Large intestine (tissue), 3 donors: Measurements from ENCODE around the gene LHX1. TPM values are rescaled to one million over a fixed set of nuclear protein-coding genes. Genes with fewer than 3 reads are reported as not detected.

Source experiments
- DNase-seq, 2 donors: peaks; one replicate each; pipeline versions ENCODE4 v3.0.0 to v3.0.0-alpha.2; 2013
- H3K27ac ChIP-seq: one replicate; pipeline ENCODE4 v1.5.1; 2013; ENCODE audit warnings: low read length
- H3K27me3 ChIP-seq: 2 replicates; pipeline ENCODE4 v1.6.1; 2013; ENCODE audit warnings: low read length; ENCODE audit not compliant: control insufficient read depth, insufficient read depth
- H3K36me3 ChIP-seq: 2 replicates; pipeline ENCODE4 v1.6.1; 2013; ENCODE audit warnings: low read length; ENCODE audit not compliant: control insufficient read depth, insufficient read depth
- H3K4me1 ChIP-seq: one replicate; pipeline ENCODE4 v1.6.1; 2013; ENCODE audit warnings: low read length; ENCODE audit not compliant: control insufficient read depth, insufficient read depth
- H3K4me3 ChIP-seq: one replicate; pipeline ENCODE4 v1.5.1; 2013; ENCODE audit warnings: low read length
- H3K9me3 ChIP-seq: one replicate; pipeline ENCODE4 v1.6.1; 2013; ENCODE audit warnings: mild to moderate bottlenecking, low read depth, low read length, moderate library complexity; ENCODE audit not compliant: control insufficient read depth
- WGBS: methylation state at CpG from one replicate; pipeline ENCODE4 v1.1.5; 2013; ENCODE audit warnings: low lambda C conversion rate; ENCODE audit not compliant: insufficient coverage; 5-methylcytosine and 5-hydroxymethylcytosine counted together
- polyA plus RNA-seq: library from polyadenylated mRNA; unstranded; fragments of 120-200 nt; gene quantifications from one replicate; pipeline ENCODE4 v1.2.1, GENCODE V29; 2013

Gene LHX1
- polyA plus RNA-seq, 1 donor = not detected

DNA sequence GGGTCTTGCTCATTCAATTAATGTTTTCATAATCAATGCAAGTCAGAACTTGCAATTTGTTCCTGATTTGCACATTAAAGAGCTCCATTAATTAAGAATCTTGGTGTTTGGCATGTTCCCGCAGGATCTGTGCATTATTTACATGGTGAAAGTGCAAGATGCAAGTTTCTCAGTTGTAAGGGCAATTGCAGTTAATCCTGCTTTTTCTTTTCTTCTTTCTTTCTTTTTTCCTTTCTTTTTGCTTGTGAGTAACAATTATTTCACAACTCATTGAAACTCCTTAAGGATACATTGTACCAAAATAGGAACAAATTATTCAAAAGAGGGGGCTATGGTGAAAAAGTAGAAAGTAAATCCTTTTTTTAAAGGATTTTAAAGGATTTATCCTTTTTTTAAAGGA, 35.6 kb downstream of the LHX1 start:
- H3K27me3 ChIP-seq = no peaks in the 10 kb centered on the region
- DNase-seq = no peak
- no peak overlapping the region for H3K4me3 ChIP-seq
- H3K9me3 ChIP-seq = no peaks in the 10 kb centered on the region
- H3K4me1 ChIP-seq = no peaks in the 10 kb centered on the region
- H3K27ac ChIP-seq = no peak overlapping the region
- peaks cover 3% of the 10 kb centered on the region for H3K36me3 ChIP-seq
- WGBS = 80% methylated on average over 1 of the region's 1 CpG

GRCh38 chr17:36975922-36976515, 38.7 kb downstream of the LHX1 start:
- Histone ChIP-seq H3K27ac (no peak overlapping the region), H3K9me3 (no peaks in the 10 kb centered on the region), H3K4me1 (no peaks in the 10 kb centered on the region), H3K27me3 (no peaks in the 10 kb centered on the region), H3K36me3 (no peaks in the 10 kb centered on the region), H3K4me3 (no peak overlapping the region)
- DNase-seq = no peak
- WGBS = no CpG with 5 or more reads among the region's 1 CpG

DNA sequence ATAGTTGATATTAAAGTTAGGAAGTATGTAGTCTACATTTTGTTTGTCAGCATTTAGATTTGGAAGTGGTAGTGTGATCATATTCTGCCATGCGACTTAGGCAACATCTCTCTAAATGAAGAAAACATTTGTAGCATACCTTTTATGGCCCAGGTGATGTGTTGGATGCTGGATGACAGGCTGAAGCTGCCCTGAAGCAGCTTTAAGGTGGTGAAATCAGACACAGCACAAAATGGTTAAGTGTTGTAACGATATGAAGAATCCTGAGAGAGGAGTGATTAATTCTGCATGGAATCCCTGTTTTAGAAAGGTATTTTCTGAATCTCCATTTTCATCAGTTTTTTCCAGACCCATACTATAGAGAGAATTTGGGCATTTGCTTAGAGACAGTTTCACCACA, 39.8 kb downstream of the LHX1 start:
- H3K36me3 ChIP-seq = no peaks in the 10 kb centered on the region
- H3K27me3 ChIP-seq = no peaks in the 10 kb centered on the region
- DNase-seq = no peak
- no peak overlapping the region for H3K27ac ChIP-seq
- H3K4me1 ChIP-seq = no peaks in the 10 kb centered on the region
- whole genome bisulfite sequencing = no CpG with 5 or more reads among the region's 2 CpGs
- H3K9me3 ChIP-seq = no peaks in the 10 kb centered on the region
- H3K4me3 ChIP-seq = no peak overlapping the region

DNA sequence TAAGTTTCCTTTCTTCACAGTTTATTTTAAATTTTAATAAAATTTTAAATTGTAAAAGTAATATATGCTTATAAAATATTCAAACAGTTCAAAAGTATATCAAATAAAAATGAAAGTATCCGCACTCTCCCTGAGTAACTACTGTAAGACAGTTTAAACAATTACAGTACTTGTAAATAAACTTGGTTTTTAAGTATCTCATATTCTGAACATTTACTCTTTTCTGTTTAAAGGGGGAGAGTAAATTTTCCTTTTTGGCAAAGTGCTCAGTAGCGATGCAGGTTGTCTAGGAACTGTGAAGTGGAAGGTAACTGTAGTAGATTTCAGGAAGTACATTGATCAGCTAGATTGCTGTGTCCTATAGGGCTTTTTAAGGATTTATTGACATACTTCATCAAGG, 40.3 kb downstream of the LHX1 start:
- H3K4me3 ChIP-seq = no peak overlapping the region
- no peak overlapping the region for H3K27ac ChIP-seq
- no peaks in the 10 kb centered on the region for H3K9me3 ChIP-seq
- no peaks in the 10 kb centered on the region for H3K4me1 ChIP-seq
- no peak for DNase-seq
- no peaks in the 10 kb centered on the region for H3K27me3 ChIP-seq
- H3K36me3 ChIP-seq = peaks cover 2% of the 10 kb centered on the region
- WGBS = 100% methylated on average over 1 of the region's 2 CpGs

- DNase-seq = no peak
- Histone ChIP-seq H3K36me3 (peaks cover 2% of the 10 kb centered on the region), H3K27me3 (no peaks in the 10 kb centered on the region), H3K9me3 (no peaks in the 10 kb centered on the region), H3K27ac (no peak overlapping the region), H3K4me3 (no peak overlapping the region), H3K4me1 (no peaks in the 10 kb centered on the region)
- WGBS = 77% methylated on average over 7 of the region's 11 CpGs
Observed at GRCh38 chr17:36978810-36979564, 41.7 kb downstream of the LHX1 start.

- H3K9me3 ChIP-seq = no peaks in the 10 kb centered on the region
- H3K4me1 ChIP-seq = no peaks in the 10 kb centered on the region
- H3K36me3 ChIP-seq = peaks cover 2% of the 10 kb centered on the region
- DNase-seq = no peak
- 87% methylated on average over 4 of the region's 4 CpGs for WGBS
- no peaks in the 10 kb centered on the region for H3K27me3 ChIP-seq
- H3K27ac ChIP-seq = no peak overlapping the region
- H3K4me3 ChIP-seq = no peak overlapping the region
Observed at GRCh38 chr17:36979565-36979941, 42.3 kb downstream of the LHX1 start.

DNA sequence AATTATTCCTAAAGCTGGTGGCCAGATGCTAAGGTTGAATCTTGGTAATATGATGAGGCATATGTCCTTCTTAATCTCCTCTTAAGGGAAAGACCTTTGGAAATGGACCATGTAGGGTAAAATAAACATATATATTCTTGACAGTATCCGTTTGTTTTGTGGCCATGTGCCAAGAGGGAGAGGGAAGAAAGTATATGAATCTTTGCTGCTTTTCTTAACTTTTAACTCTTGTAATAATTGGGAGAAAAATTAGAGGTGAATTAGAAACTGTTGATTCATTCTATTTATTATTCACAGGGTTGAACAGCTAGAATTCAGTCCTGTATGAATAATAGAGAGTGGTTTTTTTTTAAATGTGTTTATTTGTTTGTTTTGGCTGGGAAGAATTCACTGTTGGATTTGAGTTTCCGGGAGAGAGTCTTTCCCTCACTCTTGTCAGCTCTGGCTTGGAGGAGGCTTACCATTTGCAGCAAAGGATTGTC, 43.0 kb downstream of the LHX1 start:
- H3K4me3 ChIP-seq = no peak overlapping the region
- WGBS = no CpG with 5 or more reads among the region's 2 CpGs
- H3K27ac ChIP-seq = no peak overlapping the region
- H3K4me1 ChIP-seq = no peaks in the 10 kb centered on the region
- DNase-seq = no peak
- peaks cover 2% of the 10 kb centered on the region for H3K36me3 ChIP-seq
- H3K27me3 ChIP-seq = no peaks in the 10 kb centered on the region
- no peaks in the 10 kb centered on the region for H3K9me3 ChIP-seq

GRCh38 chr17:36983618-36984017, 46.3 kb downstream of the LHX1 start:
- Histone ChIP-seq H3K27me3 (no peaks in the 10 kb centered on the region), H3K9me3 (no peaks in the 10 kb centered on the region), H3K36me3 (peaks cover 13% of the 10 kb centered on the region), H3K4me1 (no peaks in the 10 kb centered on the region), H3K4me3 (no peak overlapping the region), H3K27ac (no peak overlapping the region)
- no peak for DNase-seq

- H3K36me3 ChIP-seq = peaks cover 38% of the 10 kb centered on the region
Observed at GRCh38 chr17:36989173-36989572, 51.9 kb downstream of the LHX1 start.

DNA sequence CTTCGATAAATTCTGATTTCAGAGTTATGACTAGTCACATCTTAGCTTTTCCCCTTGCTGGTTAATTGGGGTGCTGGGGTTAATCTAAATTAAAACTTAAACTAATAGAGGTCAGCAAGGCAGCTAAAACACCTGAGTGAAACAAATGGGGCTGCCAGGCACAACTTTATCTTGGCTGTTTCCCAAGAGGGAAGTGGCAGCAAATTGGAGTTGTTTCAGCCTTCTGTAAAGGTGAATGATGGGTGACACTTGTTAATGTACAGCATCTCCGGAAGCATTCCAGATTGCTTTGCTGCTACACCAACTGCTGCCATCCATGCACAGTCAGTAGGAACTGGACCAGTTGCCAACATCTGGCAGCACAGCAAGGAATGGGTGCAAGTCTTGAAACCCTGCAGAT, 55.4 kb downstream of the LHX1 start:
- peaks cover 47% of the 10 kb centered on the region for H3K36me3 ChIP-seq
- no peaks in the 10 kb centered on the region for H3K27me3 ChIP-seq
- H3K27ac ChIP-seq = no peak overlapping the region
- no peaks in the 10 kb centered on the region for H3K4me1 ChIP-seq
- WGBS = 100% methylated on average over 1 of the region's 2 CpGs
- no peaks in the 10 kb centered on the region for H3K9me3 ChIP-seq
- H3K4me3 ChIP-seq = no peak overlapping the region
- DNase-seq = no peak

More at GRCh38 chr17:36989173-36989572, 51.9 kb downstream of the LHX1 start:
- Histone ChIP-seq H3K27ac (no peak overlapping the region), H3K4me1 (no peaks in the 10 kb centered on the region), H3K9me3 (no peaks in the 10 kb centered on the region), H3K4me3 (no peak overlapping the region), H3K27me3 (no peaks in the 10 kb centered on the region)
- no peak for DNase-seq
- no CpG with 5 or more reads among the region's 6 CpGs for WGBS

- no peak overlapping the region for H3K27ac ChIP-seq
- H3K4me3 ChIP-seq = no peak overlapping the region
- peaks cover 51% of the 10 kb centered on the region for H3K36me3 ChIP-seq
- H3K9me3 ChIP-seq = no peaks in the 10 kb centered on the region
- H3K27me3 ChIP-seq = no peaks in the 10 kb centered on the region
- DNase-seq = no peak
- H3K4me1 ChIP-seq = no peaks in the 10 kb centered on the region
Observed at GRCh38 chr17:36993227-36993626, 56.0 kb downstream of the LHX1 start.
